HEK293 (cell line): ENCODE measurements around the gene INVS.
A peak's percentile ranks its signal among the peaks of the same experiment; 100 is the strongest.

Experiments
- GLI2 ChIP-seq: fragments of 450-650 bp; formaldehyde crosslinking; IDR thresholded peaks from 2 replicates; pipeline ENCODE4; 2017; ENCODE audit warnings: missing biosample characterization, missing genetic modification characterization, low read depth, borderline replicate concordance
- KLF10 ChIP-seq: fragments of 450-650 bp; IDR thresholded peaks from 2 replicates; pipeline ENCODE4 v1.5.1; 2018; ENCODE audit warnings: missing biosample characterization, mild to moderate bottlenecking, missing genetic modification characterization
- KLF8 ChIP-seq: fragments of 450-650 bp; formaldehyde crosslinking; IDR thresholded peaks from 2 replicates; pipeline ENCODE4 v1.5.1; 2016; ENCODE audit warnings: missing biosample characterization, missing genetic modification characterization
- PRDM1 ChIP-seq: fragments of 450-650 bp; formaldehyde crosslinking; IDR thresholded peaks from 2 replicates; pipeline ENCODE4; 2016; ENCODE audit warnings: missing biosample characterization, missing genetic modification characterization
- SETDB1 ChIP-seq: IDR thresholded peaks from one replicate; pipeline ENCODE4 v1.6.1; 2017; ENCODE audit warnings: mild to moderate bottlenecking, low read length, moderate library complexity, mixed read lengths; ENCODE audit not compliant: insufficient read length
- ZBTB6 ChIP-seq: fragments of 450-650 bp; formaldehyde crosslinking; IDR thresholded peaks from 2 replicates; pipeline ENCODE4 v1.5.1; 2017; ENCODE audit warnings: missing biosample characterization, missing genetic modification characterization
- ZIC2 ChIP-seq: fragments of 450-650 bp; formaldehyde crosslinking; IDR thresholded peaks from 2 replicates; pipeline ENCODE4 v1.5.1; 2016; ENCODE audit warnings: missing biosample characterization, missing genetic modification characterization
- ZNF10 ChIP-seq: fragments of 450-650 bp; formaldehyde crosslinking; IDR thresholded peaks from 2 replicates; pipeline ENCODE4 v1.5.1; 2017; ENCODE audit warnings: missing biosample characterization, missing genetic modification characterization
- ZNF169 ChIP-seq: fragments of 450-650 bp; formaldehyde crosslinking; IDR thresholded peaks from 2 replicates; pipeline ENCODE4 v1.5.1; 2016; ENCODE audit warnings: missing biosample characterization, missing genetic modification characterization
- ZNF19 ChIP-seq: fragments of 450-650 bp; formaldehyde crosslinking; IDR thresholded peaks from 2 replicates; pipeline ENCODE4; 2016; ENCODE audit warnings: missing biosample characterization, missing genetic modification characterization, low read depth
- ZNF214 ChIP-seq: fragments of 450-650 bp; formaldehyde crosslinking; IDR thresholded peaks from 2 replicates; pipeline ENCODE4 v1.5.1; 2017; ENCODE audit warnings: missing biosample characterization, mild to moderate bottlenecking, missing genetic modification characterization, borderline replicate concordance
- ZNF280D ChIP-seq: fragments of 450-650 bp; formaldehyde crosslinking; IDR thresholded peaks from 2 replicates; pipeline ENCODE4 v1.5.1; 2016; ENCODE audit warnings: missing biosample characterization, missing genetic modification characterization
- ZNF544 ChIP-seq: fragments of 450-650 bp; formaldehyde crosslinking; IDR thresholded peaks from 2 replicates; pipeline ENCODE4 v1.5.0; 2017; ENCODE audit warnings: missing biosample characterization, missing genetic modification characterization
- ZNF560 ChIP-seq: fragments of 450-650 bp; formaldehyde crosslinking; IDR thresholded peaks from 2 replicates; pipeline ENCODE4 v1.5.1; 2017; ENCODE audit warnings: missing biosample characterization, missing genetic modification characterization, borderline replicate concordance
- ZNF596 ChIP-seq: fragments of 450-650 bp; IDR thresholded peaks from 2 replicates; pipeline ENCODE4 v1.5.0; 2018; ENCODE audit warnings: missing biosample characterization, mild to moderate bottlenecking, missing genetic modification characterization, moderate library complexity
- ZNF670 ChIP-seq: fragments of 450-650 bp; formaldehyde crosslinking; IDR thresholded peaks from 2 replicates; pipeline ENCODE4 v1.5.1; 2016; ENCODE audit warnings: missing biosample characterization, missing genetic modification characterization, low read depth
- ZXDB ChIP-seq: fragments of 450-650 bp; formaldehyde crosslinking; IDR thresholded peaks from 2 replicates; pipeline ENCODE4 v1.5.1; 2016; ENCODE audit warnings: missing biosample characterization, missing genetic modification characterization
- TF ChIP-seq, protein P1 (sequence below): fragments of 450-650 bp; formaldehyde crosslinking; IDR thresholded peaks from 2 replicates; pipeline ENCODE4 v1.5.1; 2016; ENCODE audit warnings: missing biosample characterization, missing genetic modification characterization
- TF ChIP-seq, protein P2 (sequence below): fragments of 450-650 bp; formaldehyde crosslinking; IDR thresholded peaks from 2 replicates; pipeline ENCODE4 v1.5.1; 2016; ENCODE audit warnings: missing biosample characterization, missing genetic modification characterization
- TF ChIP-seq, protein P3 (sequence below): fragments of 450-650 bp; IDR thresholded peaks from 2 replicates; pipeline ENCODE4 v1.5.1; 2018; ENCODE audit warnings: missing biosample characterization, mild to moderate bottlenecking, missing genetic modification characterization
- TF ChIP-seq, protein P4 (sequence below): fragments of 450-650 bp; formaldehyde crosslinking; IDR thresholded peaks from 2 replicates; pipeline ENCODE4 v1.5.1; 2017; ENCODE audit warnings: missing biosample characterization, missing genetic modification characterization
- TF ChIP-seq, protein P5 (sequence below): fragments of 450-650 bp; formaldehyde crosslinking; IDR thresholded peaks from 2 replicates; pipeline ENCODE4 v1.5.1; 2017; ENCODE audit warnings: missing biosample characterization, missing genetic modification characterization
- TF ChIP-seq, protein P6 (sequence below): fragments of 450-650 bp; formaldehyde crosslinking; IDR thresholded peaks from 2 replicates; pipeline ENCODE4 v1.5.1; 2016; ENCODE audit warnings: missing biosample characterization, missing genetic modification characterization

INVS gene

GRCh38 chr9:100098887-100099721 is at the start of gene INVS, which contains the start of gene ERP44 (continued):
- TF ChIP-seq ZNF544 (tag by site-specific recombination) (no peak), ZIC2 (tag by site-specific recombination) (peak; percentile 32; the same call in 1 of the 2 replicates), ZNF214 (tag by site-specific recombination) (no peak), ZNF560 (tag by site-specific recombination) (no peak), ZNF280D (tag by site-specific recombination) (peak; percentile 32; the same call in 1 of the 2 replicates), ZBTB6 (tag by site-specific recombination) (peak; percentile 38; the same call in 1 of the 2 replicates), ZNF19 (no peak), KLF8 (peak; percentile 99), KLF10 (tag by site-specific recombination) (peak; percentile 88), ZNF670 (tag by site-specific recombination) (no peak), ZNF10 (0 out of 2 replicates have a peak, but pooled peaks have one; percentile 22), PRDM1 (tag by site-specific recombination) (no peak), SETDB1 (no peak), ZNF169 (no peak), GLI2 (tag by site-specific recombination) (no peak), ZNF596 (no peak), ZXDB (tag by site-specific recombination) (peak; percentile 96)
- TF ChIP-seq, protein P1, sequence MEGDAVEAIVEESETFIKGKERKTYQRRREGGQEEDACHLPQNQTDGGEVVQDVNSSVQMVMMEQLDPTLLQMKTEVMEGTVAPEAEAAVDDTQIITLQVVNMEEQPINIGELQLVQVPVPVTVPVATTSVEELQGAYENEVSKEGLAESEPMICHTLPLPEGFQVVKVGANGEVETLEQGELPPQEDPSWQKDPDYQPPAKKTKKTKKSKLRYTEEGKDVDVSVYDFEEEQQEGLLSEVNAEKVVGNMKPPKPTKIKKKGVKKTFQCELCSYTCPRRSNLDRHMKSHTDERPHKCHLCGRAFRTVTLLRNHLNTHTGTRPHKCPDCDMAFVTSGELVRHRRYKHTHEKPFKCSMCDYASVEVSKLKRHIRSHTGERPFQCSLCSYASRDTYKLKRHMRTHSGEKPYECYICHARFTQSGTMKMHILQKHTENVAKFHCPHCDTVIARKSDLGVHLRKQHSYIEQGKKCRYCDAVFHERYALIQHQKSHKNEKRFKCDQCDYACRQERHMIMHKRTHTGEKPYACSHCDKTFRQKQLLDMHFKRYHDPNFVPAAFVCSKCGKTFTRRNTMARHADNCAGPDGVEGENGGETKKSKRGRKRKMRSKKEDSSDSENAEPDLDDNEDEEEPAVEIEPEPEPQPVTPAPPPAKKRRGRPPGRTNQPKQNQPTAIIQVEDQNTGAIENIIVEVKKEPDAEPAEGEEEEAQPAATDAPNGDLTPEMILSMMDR (tag by site-specific recombination): no peak
- TF ChIP-seq, protein P2, sequence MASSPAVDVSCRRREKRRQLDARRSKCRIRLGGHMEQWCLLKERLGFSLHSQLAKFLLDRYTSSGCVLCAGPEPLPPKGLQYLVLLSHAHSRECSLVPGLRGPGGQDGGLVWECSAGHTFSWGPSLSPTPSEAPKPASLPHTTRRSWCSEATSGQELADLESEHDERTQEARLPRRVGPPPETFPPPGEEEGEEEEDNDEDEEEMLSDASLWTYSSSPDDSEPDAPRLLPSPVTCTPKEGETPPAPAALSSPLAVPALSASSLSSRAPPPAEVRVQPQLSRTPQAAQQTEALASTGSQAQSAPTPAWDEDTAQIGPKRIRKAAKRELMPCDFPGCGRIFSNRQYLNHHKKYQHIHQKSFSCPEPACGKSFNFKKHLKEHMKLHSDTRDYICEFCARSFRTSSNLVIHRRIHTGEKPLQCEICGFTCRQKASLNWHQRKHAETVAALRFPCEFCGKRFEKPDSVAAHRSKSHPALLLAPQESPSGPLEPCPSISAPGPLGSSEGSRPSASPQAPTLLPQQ (tag by site-specific recombination): 0 out of 2 replicates have a peak, but pooled peaks have one; percentile 7
- TF ChIP-seq, protein P3, sequence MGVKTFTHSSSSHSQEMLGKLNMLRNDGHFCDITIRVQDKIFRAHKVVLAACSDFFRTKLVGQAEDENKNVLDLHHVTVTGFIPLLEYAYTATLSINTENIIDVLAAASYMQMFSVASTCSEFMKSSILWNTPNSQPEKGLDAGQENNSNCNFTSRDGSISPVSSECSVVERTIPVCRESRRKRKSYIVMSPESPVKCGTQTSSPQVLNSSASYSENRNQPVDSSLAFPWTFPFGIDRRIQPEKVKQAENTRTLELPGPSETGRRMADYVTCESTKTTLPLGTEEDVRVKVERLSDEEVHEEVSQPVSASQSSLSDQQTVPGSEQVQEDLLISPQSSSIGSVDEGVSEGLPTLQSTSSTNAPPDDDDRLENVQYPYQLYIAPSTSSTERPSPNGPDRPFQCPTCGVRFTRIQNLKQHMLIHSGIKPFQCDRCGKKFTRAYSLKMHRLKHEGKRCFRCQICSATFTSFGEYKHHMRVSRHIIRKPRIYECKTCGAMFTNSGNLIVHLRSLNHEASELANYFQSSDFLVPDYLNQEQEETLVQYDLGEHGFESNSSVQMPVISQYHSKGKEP (tag by site-specific recombination): no peak
- TF ChIP-seq, protein P4, sequence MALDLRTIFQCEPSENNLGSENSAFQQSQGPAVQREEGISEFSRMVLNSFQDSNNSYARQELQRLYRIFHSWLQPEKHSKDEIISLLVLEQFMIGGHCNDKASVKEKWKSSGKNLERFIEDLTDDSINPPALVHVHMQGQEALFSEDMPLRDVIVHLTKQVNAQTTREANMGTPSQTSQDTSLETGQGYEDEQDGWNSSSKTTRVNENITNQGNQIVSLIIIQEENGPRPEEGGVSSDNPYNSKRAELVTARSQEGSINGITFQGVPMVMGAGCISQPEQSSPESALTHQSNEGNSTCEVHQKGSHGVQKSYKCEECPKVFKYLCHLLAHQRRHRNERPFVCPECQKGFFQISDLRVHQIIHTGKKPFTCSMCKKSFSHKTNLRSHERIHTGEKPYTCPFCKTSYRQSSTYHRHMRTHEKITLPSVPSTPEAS: no peak
- TF ChIP-seq, protein P5, sequence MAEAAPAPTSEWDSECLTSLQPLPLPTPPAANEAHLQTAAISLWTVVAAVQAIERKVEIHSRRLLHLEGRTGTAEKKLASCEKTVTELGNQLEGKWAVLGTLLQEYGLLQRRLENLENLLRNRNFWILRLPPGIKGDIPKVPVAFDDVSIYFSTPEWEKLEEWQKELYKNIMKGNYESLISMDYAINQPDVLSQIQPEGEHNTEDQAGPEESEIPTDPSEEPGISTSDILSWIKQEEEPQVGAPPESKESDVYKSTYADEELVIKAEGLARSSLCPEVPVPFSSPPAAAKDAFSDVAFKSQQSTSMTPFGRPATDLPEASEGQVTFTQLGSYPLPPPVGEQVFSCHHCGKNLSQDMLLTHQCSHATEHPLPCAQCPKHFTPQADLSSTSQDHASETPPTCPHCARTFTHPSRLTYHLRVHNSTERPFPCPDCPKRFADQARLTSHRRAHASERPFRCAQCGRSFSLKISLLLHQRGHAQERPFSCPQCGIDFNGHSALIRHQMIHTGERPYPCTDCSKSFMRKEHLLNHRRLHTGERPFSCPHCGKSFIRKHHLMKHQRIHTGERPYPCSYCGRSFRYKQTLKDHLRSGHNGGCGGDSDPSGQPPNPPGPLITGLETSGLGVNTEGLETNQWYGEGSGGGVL (tag by site-specific recombination): peak; percentile 12; the same call in 1 of the 2 replicates
- TF ChIP-seq, protein P6, sequence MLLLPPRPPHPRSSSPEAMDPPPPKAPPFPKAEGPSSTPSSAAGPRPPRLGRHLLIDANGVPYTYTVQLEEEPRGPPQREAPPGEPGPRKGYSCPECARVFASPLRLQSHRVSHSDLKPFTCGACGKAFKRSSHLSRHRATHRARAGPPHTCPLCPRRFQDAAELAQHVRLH (tag by site-specific recombination): peak; percentile 84; the same call in 1 of the 2 replicates
